Bone marrow (tissue), 2 donors: Measurements from ENCODE around the gene PCID2.
"Not testable (repeated sequence)": the region's sequence is repeated elsewhere in the genome, so short reads cannot be mapped to it uniquely, and the experiment has no call there.

Experiments
- DNase-seq, 2 donors: peaks; one replicate each; lab custom pipeline; 2025; lab: John Stamatoyannopoulos, UW

The PCID2 gene

DNA sequence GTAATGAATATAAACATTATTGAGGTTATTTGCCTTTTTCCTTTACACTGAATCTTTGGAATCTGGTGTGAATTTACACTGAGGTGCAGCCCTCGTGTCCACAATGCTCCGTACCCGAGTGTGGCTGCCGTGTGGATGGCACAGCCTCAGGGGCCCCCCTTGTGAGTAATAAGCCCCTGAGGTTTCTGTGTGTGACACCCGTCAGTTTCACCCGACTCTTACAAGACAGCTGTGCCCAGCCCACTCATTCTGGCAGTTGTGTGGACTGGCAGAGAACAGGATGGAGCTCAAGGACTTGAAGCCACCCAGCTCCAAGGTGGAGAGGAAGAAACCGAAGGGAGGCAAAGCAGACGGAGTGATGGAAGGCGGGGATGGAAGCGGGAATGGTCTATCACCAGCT, 42.2 kb downstream of the PCID2 start:
- no peak for DNase-seq

GRCh38 chr13:113164492-113164891, 44.0 kb downstream of the PCID2 start:
- DNase-seq, result no peak

GRCh38 chr13:113162783-113163685, 45.4 kb downstream of the PCID2 start:
- no peak for DNase-seq

- DNase-seq, result not testable (repeated sequence)
Observed at GRCh38 chr13:113161975-113162374, 46.5 kb downstream of the PCID2 start.

- DNase-seq, result no peak
Observed at GRCh38 chr13:113161433-113161832, 47.0 kb downstream of the PCID2 start.

DNA sequence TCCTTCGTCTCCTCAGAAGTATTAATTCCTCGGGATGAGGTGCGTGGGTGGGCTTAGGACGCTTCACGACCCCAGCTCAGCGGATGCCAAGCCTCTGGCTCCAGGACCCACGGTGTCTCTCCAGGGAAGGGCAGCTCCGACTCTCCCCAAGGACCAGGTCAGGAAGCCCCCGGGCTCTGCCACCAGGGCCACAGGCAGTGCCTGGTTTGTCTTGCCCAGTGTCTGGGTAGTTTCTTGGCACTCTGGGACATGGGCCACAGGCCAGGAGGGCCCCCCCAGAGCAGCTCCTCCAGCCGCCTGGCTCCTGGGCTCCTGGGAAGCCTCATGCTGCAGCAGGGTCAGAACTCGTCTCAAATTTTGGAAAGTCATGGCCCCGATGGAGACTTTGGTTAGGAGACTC, 47.5 kb downstream of the PCID2 start:
- no peak for DNase-seq

- no peak for DNase-seq
Observed at GRCh38 chr13:113159701-113160100, 48.8 kb downstream of the PCID2 start.

GRCh38 chr13:113158946-113159345, 49.5 kb downstream of the PCID2 start:
- DNase-seq, result no peak

- no peak for DNase-seq
Observed at GRCh38 chr13:113157929-113158747, 50.3 kb downstream of the PCID2 start, which contains the start of gene PROZ. Gene PROZ (plus strand): TSS chr13:113158648. CDS start chr13:113158661, 13 bp downstream.

GRCh38 chr13:113157206-113157928, 51.1 kb downstream of the PCID2 start:
- no peak for DNase-seq

- DNase-seq, result no peak
Observed at GRCh38 chr13:113155982-113156655, 52.4 kb downstream of the PCID2 start.

DNA sequence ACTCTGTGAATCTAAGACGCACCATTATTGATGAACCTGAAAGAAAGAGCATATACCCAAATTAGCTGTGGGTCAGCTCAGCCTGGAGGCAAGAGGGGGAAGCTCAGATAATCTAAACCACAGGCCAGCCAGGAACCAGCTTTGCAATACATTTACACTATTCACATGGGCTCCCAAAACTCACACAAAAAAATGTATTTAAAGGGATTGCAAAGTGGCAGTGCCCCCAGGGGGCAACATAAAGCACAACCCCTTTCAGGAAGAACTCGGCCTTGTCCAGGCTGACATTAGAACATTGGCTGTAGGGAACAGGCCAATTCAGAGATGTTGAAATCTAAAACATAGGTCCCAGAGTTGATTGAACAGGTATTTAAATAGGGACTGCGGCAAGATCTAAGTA, 53.3 kb downstream of the PCID2 start:
- no peak for DNase-seq

- peak; percentile 19 to 33 for DNase-seq
Observed at GRCh38 chr13:113153810-113154748, 54.4 kb downstream of the PCID2 start.

- DNase-seq, result no peak
Observed at GRCh38 chr13:113152984-113153809, 55.3 kb downstream of the PCID2 start.

DNA sequence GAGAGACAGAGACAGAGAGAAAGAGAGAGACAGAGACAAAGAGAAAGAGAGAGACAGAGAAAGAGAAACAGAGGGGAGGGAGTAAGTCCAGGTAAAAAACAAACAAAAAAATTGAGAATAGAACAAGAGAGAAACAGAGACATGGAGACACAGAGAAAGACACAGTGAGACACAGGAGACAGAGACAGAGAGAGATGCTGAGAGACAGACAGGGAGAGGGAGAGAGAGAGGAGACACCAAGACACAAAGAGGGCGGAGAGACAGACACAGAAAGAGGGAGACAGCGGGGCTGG, 55.8 kb downstream of the PCID2 start:
- DNase-seq, result no peak

- peak in 1 of 2 donors; percentile 64 for DNase-seq
Observed at GRCh38 chr13:113151745-113152690, 56.5 kb downstream of the PCID2 start.

GRCh38 chr13:113150550-113151365, 57.7 kb downstream of the PCID2 start:
- DNase-seq, result no peak
